ENCODE data around the gene DLG2. TPM values are rescaled to one million over a fixed set of nuclear protein-coding genes. Genes with fewer than 3 reads are reported as not detected.

The DLG2 gene
- total and polyA plus RNA-seq, 3 experiments from 2014 or later = 0.81 to 1.5 (median 1.3) TPM

DNA sequence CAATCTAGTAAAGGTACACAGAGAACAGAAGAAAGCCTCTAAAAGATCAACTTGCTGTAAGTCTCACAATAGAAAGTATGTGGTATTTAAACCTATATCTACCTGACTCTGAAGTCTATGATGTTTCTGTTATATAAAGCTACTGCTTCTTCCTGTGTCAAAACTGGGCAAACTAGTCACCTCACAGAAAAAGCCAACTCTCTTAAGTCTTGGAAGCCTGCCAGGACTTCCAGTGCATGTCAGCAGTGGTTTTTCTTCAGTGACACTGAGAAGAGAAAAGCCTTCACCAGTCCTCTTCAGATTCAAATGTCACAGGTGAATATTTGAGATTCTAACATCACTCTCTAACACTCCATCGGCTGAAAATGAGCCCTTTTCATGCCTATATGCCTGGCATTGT is 808.0 kb downstream of the DLG2 start:
- Histone ChIP-seq H3K27ac (ENCODE audit: low read depth, low read length) (no peak overlapping the region), H3K4me3 (ENCODE audit: low read length) (no peak overlapping the region), H3K9me3 (ENCODE audit: low read length) (no peaks in the 10 kb centered on the region), H3K27me3 (ENCODE audit: insufficient read depth, low read length, poor library complexity, severe bottlenecking) (no peaks in the 10 kb centered on the region), H3K36me3 (ENCODE audit: insufficient read depth, low read length) (no peaks in the 10 kb centered on the region), H3K4me1 (ENCODE audit: insufficient read depth, low read length) (no peaks in the 10 kb centered on the region)
- H3K27ac Mint-ChIP-seq = no peak overlapping the region
- no peak overlapping the region for H3K4me3 Mint-ChIP-seq
- no peaks in the 10 kb centered on the region for H3K27me3 Mint-ChIP-seq
- POLR2A ChIA-PET = no interaction called here
- H3K36me3 Mint-ChIP-seq = no peaks in the 10 kb centered on the region
- peaks cover 13 to 27% (median 14%) of the 10 kb centered on the region in 5 donors for H3K9me3 Mint-ChIP-seq
- CTCF ChIA-PET = no interaction called here
- DNase-seq = no peak
- no peaks in the 10 kb centered on the region for H3K4me1 Mint-ChIP-seq

- H3K9me3 Mint-ChIP-seq = peaks cover 10 to 33% (median 16%) of the 10 kb centered on the region in 5 donors
- Histone ChIP-seq H3K4me1 (ENCODE audit: insufficient read depth, low read length) (no peaks in the 10 kb centered on the region), H3K9me3 (ENCODE audit: low read length) (no peaks in the 10 kb centered on the region), H3K4me3 (ENCODE audit: low read length) (no peak overlapping the region), H3K27ac (ENCODE audit: low read depth, low read length) (no peak overlapping the region), H3K27me3 (ENCODE audit: insufficient read depth, low read length, poor library complexity, severe bottlenecking) (no peaks in the 10 kb centered on the region), H3K36me3 (ENCODE audit: insufficient read depth, low read length) (no peaks in the 10 kb centered on the region)
- H3K27ac Mint-ChIP-seq = no peak overlapping the region
- no peaks in the 10 kb centered on the region for H3K36me3 Mint-ChIP-seq
- no peak for DNase-seq
- no peaks in the 10 kb centered on the region for H3K27me3 Mint-ChIP-seq
- POLR2A ChIA-PET = no interaction called here
- H3K4me1 Mint-ChIP-seq = no peaks in the 10 kb centered on the region
- CTCF ChIA-PET = no interaction called here
- H3K4me3 Mint-ChIP-seq = no peak overlapping the region
Measured at GRCh38 chr11:84817998-84818397, 809.1 kb downstream of the DLG2 start.

DNA sequence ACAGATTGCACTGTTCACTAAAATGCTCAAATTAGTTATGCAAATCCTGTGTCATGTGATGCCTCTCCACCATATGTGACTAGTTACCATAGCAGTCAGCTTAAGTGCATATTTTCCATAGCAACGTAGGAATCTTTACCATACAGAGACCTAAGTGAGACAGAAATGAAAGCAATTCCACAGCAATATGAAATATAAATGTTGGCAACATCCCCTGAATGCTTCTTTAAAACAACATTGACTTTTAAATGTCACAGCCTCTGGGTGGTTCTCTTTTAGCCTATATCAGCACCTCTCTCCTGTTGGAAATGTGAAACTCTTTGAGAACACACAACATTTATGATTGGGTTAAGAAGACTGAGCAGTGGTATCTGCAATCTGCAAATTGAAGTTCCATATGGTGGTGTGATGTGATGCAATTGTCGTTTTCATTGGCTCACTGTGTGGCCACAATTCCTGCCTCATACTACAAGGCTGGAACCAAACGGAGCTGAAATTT is 814.6 kb downstream of the DLG2 start:
- Histone ChIP-seq H3K36me3 (ENCODE audit: insufficient read depth, low read length) (no peaks in the 10 kb centered on the region), H3K9me3 (ENCODE audit: low read length) (no peaks in the 10 kb centered on the region), H3K4me3 (ENCODE audit: low read length) (no peak overlapping the region), H3K27me3 (ENCODE audit: insufficient read depth, low read length, poor library complexity, severe bottlenecking) (no peaks in the 10 kb centered on the region), H3K4me1 (ENCODE audit: insufficient read depth, low read length) (no peaks in the 10 kb centered on the region), H3K27ac (ENCODE audit: low read depth, low read length) (no peak overlapping the region)
- Mint-ChIP-seq H3K9me3 (peaks cover 10 to 46% (median 20%) of the 10 kb centered on the region in 5 donors), H3K4me1 (no peaks in the 10 kb centered on the region), H3K36me3 (no peaks in the 10 kb centered on the region), H3K27me3 (no peaks in the 10 kb centered on the region), H3K27ac (no peak overlapping the region), H3K4me3 (no peak overlapping the region)
- DNase-seq = no peak
- ChIA-PET CTCF (no interaction called here), POLR2A (no interaction called here)

DNA sequence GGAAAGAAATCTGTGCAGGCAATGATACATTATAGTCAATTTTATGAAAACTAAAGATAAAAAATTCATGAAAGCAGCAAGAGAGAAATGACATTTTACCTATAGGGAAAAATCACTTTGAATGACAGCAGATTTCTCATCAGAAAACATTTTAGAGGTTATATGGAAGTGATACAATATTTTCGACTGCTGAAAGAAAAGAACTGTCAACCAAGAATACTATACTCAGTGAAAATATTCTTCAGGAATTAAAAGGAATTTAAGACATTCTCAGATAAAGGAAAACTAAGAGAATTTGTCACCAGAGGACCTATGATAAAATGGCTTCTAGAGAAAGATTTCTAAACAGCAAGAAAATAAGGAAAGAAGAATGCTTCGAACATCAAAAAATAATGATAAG is 820.8 kb downstream of the DLG2 start:
- ChIA-PET CTCF (no interaction called here), POLR2A (no interaction called here)
- Mint-ChIP-seq H3K4me3 (no peak overlapping the region), H3K4me1 (no peaks in the 10 kb centered on the region), H3K36me3 (peaks cover 0 to 4% (median 0%) of the 10 kb centered on the region in 3 donors), H3K9me3 (peaks cover 28 to 44% (median 31%) of the 10 kb centered on the region in 5 donors), H3K27me3 (peaks cover 0 to 3% of the 10 kb centered on the region in 2 donors), H3K27ac (no peak overlapping the region)
- no peaks in the 10 kb centered on the region for H3K9me3 ChIP-seq (ENCODE audit: low read length)
- no peak overlapping the region for H3K27ac ChIP-seq (ENCODE audit: low read depth, low read length)
- no peaks in the 10 kb centered on the region for H3K27me3 ChIP-seq (ENCODE audit: insufficient read depth, low read length, poor library complexity, severe bottlenecking)
- no peaks in the 10 kb centered on the region for H3K36me3 ChIP-seq (ENCODE audit: insufficient read depth, low read length)
- no peaks in the 10 kb centered on the region for H3K4me1 ChIP-seq (ENCODE audit: insufficient read depth, low read length)
- no peak overlapping the region for H3K4me3 ChIP-seq (ENCODE audit: low read length)
- DNase-seq = no peak

- no peaks in the 10 kb centered on the region for H3K4me1 Mint-ChIP-seq
- ChIA-PET CTCF (no interaction called here), POLR2A (no interaction called here)
- peaks cover 0 to 4% (median 0%) of the 10 kb centered on the region in 3 donors for H3K36me3 Mint-ChIP-seq
- peaks cover 0 to 3% of the 10 kb centered on the region in 2 donors for H3K27me3 Mint-ChIP-seq
- Histone ChIP-seq H3K9me3 (ENCODE audit: low read length) (no peaks in the 10 kb centered on the region), H3K36me3 (ENCODE audit: insufficient read depth, low read length) (no peaks in the 10 kb centered on the region), H3K4me3 (ENCODE audit: low read length) (no peak overlapping the region), H3K4me1 (ENCODE audit: insufficient read depth, low read length) (no peaks in the 10 kb centered on the region), H3K27ac (ENCODE audit: low read depth, low read length) (no peak overlapping the region), H3K27me3 (ENCODE audit: insufficient read depth, low read length, poor library complexity, severe bottlenecking) (no peaks in the 10 kb centered on the region)
- no peak overlapping the region for H3K27ac Mint-ChIP-seq
- peaks cover 25 to 49% (median 39%) of the 10 kb centered on the region in 5 donors for H3K9me3 Mint-ChIP-seq
- no peak overlapping the region for H3K4me3 Mint-ChIP-seq
- no peak for DNase-seq
Measured at GRCh38 chr11:84804041-84804440, 823.1 kb downstream of the DLG2 start.

DNA sequence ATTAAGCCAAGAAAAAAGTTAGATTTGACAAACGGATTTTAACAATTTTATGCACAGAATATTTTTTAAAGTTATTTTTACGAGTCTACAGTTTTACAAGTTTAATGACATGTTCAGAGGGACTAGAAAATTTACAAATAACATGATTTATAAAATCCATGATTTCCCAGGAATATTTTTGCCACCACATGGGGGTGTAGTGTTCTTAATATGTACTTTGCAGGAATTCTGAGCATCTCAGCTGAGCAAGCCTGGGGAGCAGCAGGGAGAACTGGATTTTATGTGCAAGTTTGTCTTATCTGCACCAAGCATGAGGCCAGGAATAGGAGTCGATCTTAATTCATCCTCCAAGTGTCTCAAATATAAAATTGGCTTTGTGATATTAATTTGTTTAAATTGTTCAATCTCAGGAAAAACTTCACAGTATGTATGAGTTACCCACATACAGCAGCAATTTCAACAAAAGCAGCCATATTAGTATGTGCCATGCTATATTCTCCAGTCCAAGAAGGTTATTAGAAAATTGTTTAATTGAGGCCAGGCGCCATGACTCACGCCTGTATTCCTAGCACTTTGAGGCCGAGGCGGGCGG is 826.3 kb downstream of the DLG2 start:
- Mint-ChIP-seq H3K4me1 (no peaks in the 10 kb centered on the region), H3K9me3 (peaks cover 23 to 47% (median 41%) of the 10 kb centered on the region in 5 donors), H3K27ac (no peak overlapping the region), H3K4me3 (no peak overlapping the region), H3K36me3 (peaks cover 0 to 4% (median 0%) of the 10 kb centered on the region in 3 donors), H3K27me3 (peaks cover 0 to 3% of the 10 kb centered on the region in 2 donors)
- Histone ChIP-seq H3K4me1 (ENCODE audit: insufficient read depth, low read length) (no peaks in the 10 kb centered on the region), H3K9me3 (ENCODE audit: low read length) (no peaks in the 10 kb centered on the region), H3K27ac (ENCODE audit: low read depth, low read length) (no peak overlapping the region), H3K4me3 (ENCODE audit: low read length) (no peak overlapping the region), H3K36me3 (ENCODE audit: insufficient read depth, low read length) (no peaks in the 10 kb centered on the region), H3K27me3 (ENCODE audit: insufficient read depth, low read length, poor library complexity, severe bottlenecking) (no peaks in the 10 kb centered on the region)
- CTCF ChIA-PET = no interaction called here
- DNase-seq = no peak
- POLR2A ChIA-PET = no interaction called here

GRCh38 chr11:84799112-84799511 is 828.0 kb downstream of the DLG2 start:
- Mint-ChIP-seq H3K9me3 (peaks cover 15 to 36% (median 31%) of the 10 kb centered on the region in 5 donors), H3K36me3 (no peaks in the 10 kb centered on the region), H3K4me3 (no peak overlapping the region), H3K4me1 (no peaks in the 10 kb centered on the region), H3K27ac (no peak overlapping the region), H3K27me3 (no peaks in the 10 kb centered on the region)
- H3K36me3 ChIP-seq (ENCODE audit: insufficient read depth, low read length) = no peaks in the 10 kb centered on the region
- no peaks in the 10 kb centered on the region for H3K27me3 ChIP-seq (ENCODE audit: insufficient read depth, low read length, poor library complexity, severe bottlenecking)
- H3K9me3 ChIP-seq (ENCODE audit: low read length) = no peaks in the 10 kb centered on the region
- ChIA-PET CTCF (no interaction called here), POLR2A (no interaction called here)
- no peak overlapping the region for H3K27ac ChIP-seq (ENCODE audit: low read depth, low read length)
- no peak overlapping the region for H3K4me3 ChIP-seq (ENCODE audit: low read length)
- no peak for DNase-seq
- H3K4me1 ChIP-seq (ENCODE audit: insufficient read depth, low read length) = no peaks in the 10 kb centered on the region

DNA sequence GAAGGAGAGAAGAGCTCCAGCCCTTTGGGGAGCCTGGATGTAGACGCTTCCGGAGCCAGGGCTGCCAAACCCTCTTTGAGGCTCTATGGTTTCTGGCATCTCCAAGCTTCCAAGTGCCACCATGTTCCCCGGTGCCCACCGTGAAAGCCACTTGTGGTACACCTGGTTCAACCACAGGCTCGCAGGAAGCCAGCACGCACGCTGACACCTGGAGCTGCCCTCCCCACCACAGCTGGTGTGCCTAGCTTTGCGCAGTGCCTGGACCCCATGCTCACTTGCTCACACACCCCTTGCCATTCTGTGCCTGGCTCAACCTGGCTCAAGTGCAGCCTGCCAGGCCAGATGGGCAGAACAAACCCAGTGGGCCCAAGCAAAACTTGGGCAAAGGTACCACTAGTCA is 831.4 kb downstream of the DLG2 start:
- Histone ChIP-seq H3K27ac (ENCODE audit: low read depth, low read length) (no peak overlapping the region), H3K9me3 (ENCODE audit: low read length) (no peaks in the 10 kb centered on the region), H3K27me3 (ENCODE audit: insufficient read depth, low read length, poor library complexity, severe bottlenecking) (no peaks in the 10 kb centered on the region), H3K4me1 (ENCODE audit: insufficient read depth, low read length) (no peaks in the 10 kb centered on the region), H3K36me3 (ENCODE audit: insufficient read depth, low read length) (no peaks in the 10 kb centered on the region), H3K4me3 (ENCODE audit: low read length) (no peak overlapping the region)
- Mint-ChIP-seq H3K9me3 (peaks cover 20 to 53% (median 34%) of the 10 kb centered on the region in 5 donors), H3K36me3 (no peaks in the 10 kb centered on the region), H3K4me1 (no peaks in the 10 kb centered on the region), H3K27ac (no peak overlapping the region), H3K27me3 (no peaks in the 10 kb centered on the region), H3K4me3 (no peak overlapping the region)
- no peak for DNase-seq
- CTCF ChIA-PET = no interaction called here
- POLR2A ChIA-PET = no interaction called here
